ENCODE results near the gene KCNRG.

- TF ChIP-seq POLR2AphosphoS5 (IDR thresholded peaks at IDR 0.05; ENCODE audit: low read depth, low read length) (no peak), POLR2A (IDR thresholded peaks at IDR 0.05; ENCODE audit: low read depth, low read length) (no peak), TAF1 (IDR thresholded peaks at IDR 0.05; ENCODE audit: borderline replicate concordance, low read depth, low read length) (no peak)
Measured at GRCh38 chr13:49997955-49998354, 17.3 kb upstream of the KCNRG start.
